GM19397 (cell line): ENCODE measurements around the gene SIGLEC1.

Experiments
- ATAC-seq: cut with Tn5 transposase; IDR thresholded peaks from one replicate; pipeline ENCODE4 v1.9.1; 2021; ENCODE audit warnings: mild to moderate bottlenecking, moderate library complexity; ENCODE audit not compliant: unreplicated experiment

SIGLEC1 gene

GRCh38 chr20:3729378-3729777 is 17.0 kb upstream of the SIGLEC1 start:
- no peak for ATAC-seq

GRCh38 chr20:3728876-3729275 is 16.5 kb upstream of the SIGLEC1 start:
- no peak for ATAC-seq

GRCh38 chr20:3728354-3728753 is 16.0 kb upstream of the SIGLEC1 start:
- ATAC-seq = no peak

- no peak for ATAC-seq
Observed at GRCh38 chr20:3727401-3728021, 15.1 kb upstream of the SIGLEC1 start.

- ATAC-seq = no peak
Observed at GRCh38 chr20:3724356-3724755, 12.0 kb upstream of the SIGLEC1 start.

- ATAC-seq = no peak
Observed at GRCh38 chr20:3723284-3723683, 10.9 kb upstream of the SIGLEC1 start.

- no peak for ATAC-seq
Observed at GRCh38 chr20:3721912-3722311, 9.5 kb upstream of the SIGLEC1 start.

- ATAC-seq = no peak
Observed at GRCh38 chr20:3720626-3721025, 8.2 kb upstream of the SIGLEC1 start.

GRCh38 chr20:3720068-3720467 is 7.7 kb upstream of the SIGLEC1 start:
- ATAC-seq = no peak

GRCh38 chr20:3719046-3719445 is 6.6 kb upstream of the SIGLEC1 start:
- ATAC-seq = no peak

- no peak for ATAC-seq
Observed at GRCh38 chr20:3716195-3716834, 3.9 kb upstream of the SIGLEC1 start.

- ATAC-seq = no peak
Observed at GRCh38 chr20:3714092-3714491, 1.7 kb upstream of the SIGLEC1 start.

GRCh38 chr20:3711484-3711941 is 887 bp downstream of the SIGLEC1 start:
- no peak for ATAC-seq

- ATAC-seq = no peak
Observed at GRCh38 chr20:3710703-3711483, 1.5 kb downstream of the SIGLEC1 start.

GRCh38 chr20:3710011-3710466 is 2.4 kb downstream of the SIGLEC1 start:
- ATAC-seq = no peak

- no peak for ATAC-seq
Observed at GRCh38 chr20:3707508-3707899, 4.9 kb downstream of the SIGLEC1 start.

GRCh38 chr20:3706774-3707507 is 5.5 kb downstream of the SIGLEC1 start:
- ATAC-seq = no peak

GRCh38 chr20:3705970-3706739 is 6.2 kb downstream of the SIGLEC1 start:
- ATAC-seq = no peak

- ATAC-seq = no peak
Observed at GRCh38 chr20:3705491-3705969, 6.9 kb downstream of the SIGLEC1 start.

- no peak for ATAC-seq
Observed at GRCh38 chr20:3704087-3704486, 8.3 kb downstream of the SIGLEC1 start.
